Measurements from ENCODE around the gene DDX39B. TPM values are rescaled to one million over a fixed set of nuclear protein-coding genes. Genes with fewer than 3 reads are reported as not detected.
"Not testable (repeated sequence)": the region's sequence is repeated elsewhere in the genome, so short reads cannot be mapped to it uniquely, and the experiment has no call there.

Gene DDX39B
- total RNA-seq, 1 experiment from 2014 or later, result 467 TPM

DNA sequence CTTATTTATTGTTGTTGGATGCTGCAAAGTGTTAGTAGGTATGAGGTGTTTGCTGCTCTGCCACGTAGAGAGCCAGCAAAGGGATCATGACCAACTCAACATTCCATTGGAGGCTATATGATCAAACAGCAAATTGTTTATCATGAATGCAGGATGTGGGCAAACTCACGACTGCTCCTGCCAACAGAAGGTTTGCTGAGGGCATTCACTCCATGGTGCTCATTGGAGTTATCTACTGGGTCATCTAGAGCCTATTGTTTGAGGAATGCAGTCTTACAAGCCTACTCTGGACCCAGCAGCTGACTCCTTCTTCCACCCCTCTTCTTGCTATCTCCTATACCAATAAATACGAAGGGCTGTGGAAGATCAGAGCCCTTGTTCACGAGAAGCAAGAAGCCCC, 31.8 kb downstream of the DDX39B start:
- Histone ChIP-seq H3K4me3 (no peak overlapping the region), H3K4me1 (replicated peaks) (peaks cover 8% of the 10 kb centered on the region), H3K9me3 (replicated peaks) (no peaks in the 10 kb centered on the region), H3K27ac (no peak overlapping the region), H3K36me3 (peaks cover 48% of the 10 kb centered on the region), H3K27me3 (replicated peaks) (no peaks in the 10 kb centered on the region)
- no peak for DNase-seq (ENCODE audit: low read depth in 1 of 2, low spot score in 2 of 2)

DNA sequence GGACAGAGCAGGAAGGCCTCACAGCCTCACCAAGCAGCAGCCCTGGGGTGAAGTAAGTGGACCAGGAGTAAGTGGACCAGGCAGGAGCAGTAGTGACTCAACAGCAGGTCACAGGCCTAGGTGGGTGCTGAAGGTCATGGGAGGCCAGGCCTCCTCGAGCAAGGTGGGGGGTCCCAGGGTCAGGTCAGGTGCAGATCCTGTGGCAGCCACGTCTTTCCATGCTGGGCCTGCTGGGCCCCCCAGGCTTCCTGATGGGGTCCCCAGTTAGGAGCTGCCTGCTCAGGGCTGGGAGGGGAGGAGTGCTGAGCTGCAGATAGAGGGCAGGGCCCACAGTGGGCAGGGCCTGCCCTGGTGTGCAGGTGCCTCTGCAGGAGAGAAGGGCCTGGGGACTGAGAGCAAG, 32.8 kb downstream of the DDX39B start:
- not testable (repeated sequence) for H3K4me3 ChIP-seq; H3K27me3 ChIP-seq (replicated peaks); DNase-seq (ENCODE audit: low read depth in 1 of 2, low spot score in 2 of 2); H3K9me3 ChIP-seq (replicated peaks); H3K4me1 ChIP-seq (replicated peaks); H3K27ac ChIP-seq
- peaks cover 48% of the 10 kb centered on the region for H3K36me3 ChIP-seq

DNA sequence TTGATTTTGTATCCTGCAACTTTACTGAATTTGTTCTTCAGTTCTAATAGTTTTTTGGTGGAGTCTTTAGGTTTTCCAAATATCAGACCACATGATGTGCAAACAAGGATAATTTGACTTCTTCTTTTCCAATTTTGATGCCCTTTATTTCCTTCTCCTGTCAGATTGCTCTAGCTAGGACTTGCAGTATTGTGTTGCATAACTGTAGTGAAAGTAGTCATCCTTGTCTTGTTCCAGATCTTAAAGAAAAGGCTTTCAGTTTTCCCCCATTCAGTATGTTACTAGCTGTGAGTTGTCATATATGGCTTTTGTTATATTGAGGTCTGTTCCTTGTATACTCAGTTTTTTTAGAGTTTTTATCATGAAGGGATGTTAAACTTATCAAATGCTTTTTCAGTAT, 39.2 kb downstream of the DDX39B start:
- peaks cover 5% of the 10 kb centered on the region; the same call in 1 of the 2 replicates for H3K4me1 ChIP-seq (replicated peaks)
- no peaks in the 10 kb centered on the region for H3K27me3 ChIP-seq (replicated peaks)
- H3K27ac ChIP-seq, result no peak overlapping the region
- peaks cover 31% of the 10 kb centered on the region for H3K36me3 ChIP-seq
- H3K4me3 ChIP-seq, result no peak overlapping the region
- DNase-seq (ENCODE audit: low read depth in 1 of 2, low spot score in 2 of 2), result no peak
- H3K9me3 ChIP-seq (replicated peaks), result no peaks in the 10 kb centered on the region

DNA sequence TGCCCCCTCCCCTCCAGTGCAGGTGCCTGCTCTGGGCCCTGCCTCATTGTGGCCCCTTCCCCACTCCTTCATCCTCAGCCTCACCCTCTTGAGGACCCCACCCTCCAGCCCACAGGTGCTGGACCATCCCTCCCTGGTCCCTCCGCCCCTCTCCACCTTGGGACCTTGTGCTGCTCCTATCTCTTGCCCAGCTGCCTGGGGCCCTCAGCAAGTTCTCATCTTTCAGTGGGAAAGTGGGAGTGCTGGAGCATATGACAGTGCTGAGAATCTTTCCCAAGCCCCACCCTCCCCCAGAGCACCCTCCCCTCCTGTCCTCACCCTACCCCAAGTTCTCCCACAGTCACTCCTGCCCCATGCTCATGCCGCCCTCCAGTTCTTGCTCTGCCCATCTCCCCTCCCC, 42.2 kb downstream of the DDX39B start:
- H3K4me3 ChIP-seq; H3K27ac ChIP-seq; H3K9me3 ChIP-seq (replicated peaks); H3K27me3 ChIP-seq (replicated peaks); DNase-seq (ENCODE audit: low read depth in 1 of 2, low spot score in 2 of 2): not testable (repeated sequence)
- H3K36me3 ChIP-seq, result peaks cover 10% of the 10 kb centered on the region; the same call in 1 of the 2 replicates
- H3K4me1 ChIP-seq (replicated peaks), result peaks cover 22% of the 10 kb centered on the region

DNA sequence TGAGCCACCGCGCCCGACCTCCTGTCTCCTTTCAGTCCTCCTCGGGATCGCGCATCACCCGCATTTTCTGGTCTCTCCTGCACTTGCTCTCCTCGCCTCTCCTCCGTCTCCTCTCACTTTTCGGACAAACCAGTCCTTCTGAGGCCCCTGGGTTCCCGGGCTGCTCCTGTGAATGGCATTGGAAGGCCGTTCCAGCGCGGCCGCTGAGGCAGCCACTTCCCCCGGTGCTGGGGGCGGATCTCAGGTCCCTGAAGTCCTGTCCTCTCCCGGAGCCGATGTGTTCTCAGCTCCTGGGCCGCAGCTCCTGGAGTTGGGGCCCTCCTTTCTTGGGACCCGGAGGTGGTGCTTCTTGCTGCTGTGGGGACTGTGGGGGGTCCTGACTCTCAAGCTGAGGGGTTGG, 43.1 kb downstream of the DDX39B start:
- Histone ChIP-seq H3K27ac (no peak overlapping the region), H3K4me3 (no peak overlapping the region), H3K36me3 (peaks cover 10% of the 10 kb centered on the region; the same call in 1 of the 2 replicates), H3K9me3 (replicated peaks) (no peaks in the 10 kb centered on the region), H3K4me1 (replicated peaks) (peaks cover 22% of the 10 kb centered on the region), H3K27me3 (replicated peaks) (no peaks in the 10 kb centered on the region)
- DNase-seq (ENCODE audit: low read depth in 1 of 2, low spot score in 2 of 2), result no peak

- no peaks in the 10 kb centered on the region for H3K27me3 ChIP-seq (replicated peaks)
- H3K36me3 ChIP-seq, result peaks cover 10% of the 10 kb centered on the region; the same call in 1 of the 2 replicates
- peaks cover 22% of the 10 kb centered on the region for H3K4me1 ChIP-seq (replicated peaks)
- peak; percentile 73 to 74 for DNase-seq (ENCODE audit: low read depth in 1 of 2, low spot score in 2 of 2)
- no peak within 1 kb of the TSS for H3K27ac ChIP-seq
- H3K9me3 ChIP-seq (replicated peaks), result no peaks in the 10 kb centered on the region
- peak within 1 kb of the TSS; percentile 43 for H3K4me3 ChIP-seq
These were observed 44.0 kb downstream of the DDX39B start, which contains the start of gene MICB for GRCh38 chr6:31497531-31498476. Gene MICB, plus strand, starts transcription at chr6:31498145. Its CDS starts 49 bp downstream, at chr6:31498194.

GRCh38 chr6:31496826-31497225, 45.0 kb downstream of the DDX39B start:
- not testable (repeated sequence) for H3K36me3 ChIP-seq; H3K27ac ChIP-seq; H3K9me3 ChIP-seq (replicated peaks); H3K27me3 ChIP-seq (replicated peaks); DNase-seq (ENCODE audit: low read depth in 1 of 2, low spot score in 2 of 2); H3K4me3 ChIP-seq
- peaks cover 24% of the 10 kb centered on the region for H3K4me1 ChIP-seq (replicated peaks)

DNA sequence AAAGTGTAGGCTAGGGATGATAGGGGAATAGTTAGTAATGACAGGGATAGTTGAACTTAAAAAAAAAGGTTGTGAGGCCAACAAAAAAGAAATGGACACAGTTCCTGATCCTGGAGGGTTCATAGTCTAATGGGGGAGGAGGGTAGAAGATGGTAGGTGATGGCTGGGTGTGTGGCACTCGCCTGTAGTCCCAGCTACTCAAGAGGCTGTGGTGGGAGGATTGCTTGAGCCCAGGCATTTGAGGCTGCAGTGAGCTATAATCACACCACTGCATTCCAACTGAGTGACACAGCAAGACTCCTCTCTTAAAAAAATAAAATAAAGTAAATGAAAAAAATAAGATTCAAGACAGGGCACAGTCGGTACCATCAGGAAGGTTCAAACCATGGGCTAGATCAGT, 46.2 kb downstream of the DDX39B start:
- no peaks in the 10 kb centered on the region for H3K9me3 ChIP-seq (replicated peaks)
- peak overlapping the region; percentile 54 for H3K4me3 ChIP-seq
- peaks cover 26% of the 10 kb centered on the region for H3K4me1 ChIP-seq (replicated peaks)
- peak overlapping the region; percentile 87 for H3K27ac ChIP-seq
- H3K36me3 ChIP-seq, result peaks cover 3% of the 10 kb centered on the region; the same call in 1 of the 2 replicates
- DNase-seq (ENCODE audit: low read depth in 1 of 2, low spot score in 2 of 2), result peak; percentile 81 to 85
- H3K27me3 ChIP-seq (replicated peaks), result no peaks in the 10 kb centered on the region

DNA sequence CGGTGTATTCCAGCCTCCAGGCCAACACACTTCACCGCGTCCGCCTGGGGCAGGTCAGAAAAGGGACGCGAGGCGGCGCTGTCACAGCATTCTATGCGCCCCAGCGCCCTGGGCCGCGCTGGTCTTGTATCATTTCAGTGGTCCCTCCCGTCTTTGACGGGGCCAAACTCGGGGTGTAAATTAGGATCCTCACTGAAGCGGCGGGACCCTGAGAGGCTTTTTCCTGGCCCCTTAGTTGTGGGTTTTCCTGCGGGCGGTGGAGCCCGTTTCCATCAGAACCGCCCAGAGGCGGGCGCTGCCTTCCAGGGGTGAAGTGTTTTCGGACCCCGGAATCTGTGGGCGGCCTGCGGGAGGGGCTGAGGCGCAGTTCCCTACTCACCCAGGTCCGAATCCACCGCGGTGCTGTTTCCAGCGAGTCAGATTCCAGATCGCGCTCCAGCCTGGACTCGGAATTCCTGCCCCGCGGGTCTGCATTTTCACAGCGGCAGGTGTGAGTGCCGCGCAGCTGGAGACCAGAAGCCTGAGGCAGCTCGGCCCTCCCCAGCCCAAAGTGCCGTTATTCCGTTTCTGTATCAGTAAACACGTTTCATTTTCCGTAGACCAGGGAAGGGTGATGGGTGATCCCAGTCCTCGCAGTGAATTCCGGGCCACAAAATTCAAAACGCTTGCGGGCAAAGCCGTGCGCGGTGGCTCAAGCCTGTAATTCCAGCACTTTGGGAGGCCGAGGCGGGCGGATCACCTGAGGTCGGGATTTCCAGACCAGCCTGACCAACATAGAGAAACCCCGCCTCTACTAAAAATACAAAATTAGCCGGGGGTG, 47.7 kb downstream of the DDX39B start:
- peak overlapping the region; percentile 87 for H3K27ac ChIP-seq
- no peaks in the 10 kb centered on the region for H3K9me3 ChIP-seq (replicated peaks)
- peak overlapping the region; percentile 54 for H3K4me3 ChIP-seq
- no peaks in the 10 kb centered on the region for H3K27me3 ChIP-seq (replicated peaks)
- H3K4me1 ChIP-seq (replicated peaks), result peaks cover 26% of the 10 kb centered on the region
- DNase-seq (ENCODE audit: low read depth in 1 of 2, low spot score in 2 of 2), result peak; percentile 78 to 84
- H3K36me3 ChIP-seq, result peaks cover 3% of the 10 kb centered on the region; the same call in 1 of the 2 replicates

DNA sequence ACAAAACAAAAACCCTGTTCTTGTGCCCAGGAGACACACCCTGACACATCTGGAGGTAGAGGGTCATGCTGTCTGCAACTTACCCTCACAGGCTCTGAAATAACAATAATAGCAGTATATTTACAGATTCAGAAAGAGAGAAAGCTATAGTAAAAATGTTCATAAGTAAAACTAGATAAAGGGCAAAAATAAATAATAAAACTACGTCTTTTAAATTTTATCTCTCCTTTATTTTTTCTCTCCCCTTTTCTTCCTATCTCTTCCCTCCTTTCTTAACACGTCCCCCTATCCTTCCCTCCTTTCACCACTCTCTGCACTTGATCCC, 48.3 kb downstream of the DDX39B start:
- not testable (repeated sequence) for H3K27ac ChIP-seq; DNase-seq (ENCODE audit: low read depth in 1 of 2, low spot score in 2 of 2); H3K9me3 ChIP-seq (replicated peaks); H3K27me3 ChIP-seq (replicated peaks); H3K36me3 ChIP-seq
- Histone ChIP-seq H3K4me3 (peak overlapping the region; percentile 54), H3K4me1 (replicated peaks) (peaks cover 24% of the 10 kb centered on the region)

GRCh38 chr6:31490115-31490873, 51.5 kb downstream of the DDX39B start:
- peaks cover 7% of the 10 kb centered on the region for H3K4me1 ChIP-seq (replicated peaks)
- DNase-seq (ENCODE audit: low read depth in 1 of 2, low spot score in 2 of 2), result no peak
- no peak overlapping the region for H3K4me3 ChIP-seq
- H3K9me3 ChIP-seq (replicated peaks), result no peaks in the 10 kb centered on the region
- H3K27ac ChIP-seq, result no peak overlapping the region
- H3K27me3 ChIP-seq (replicated peaks), result no peaks in the 10 kb centered on the region
- no peaks in the 10 kb centered on the region for H3K36me3 ChIP-seq

GRCh38 chr6:31489086-31489485, 52.7 kb downstream of the DDX39B start:
- H3K27me3 ChIP-seq (replicated peaks), result no peaks in the 10 kb centered on the region
- H3K36me3 ChIP-seq, result no peaks in the 10 kb centered on the region
- H3K4me1 ChIP-seq (replicated peaks), result peaks cover 9% of the 10 kb centered on the region
- no peak for DNase-seq (ENCODE audit: low read depth in 1 of 2, low spot score in 2 of 2)
- no peak overlapping the region for H3K27ac ChIP-seq
- H3K4me3 ChIP-seq, result no peak overlapping the region
- no peaks in the 10 kb centered on the region for H3K9me3 ChIP-seq (replicated peaks)

DNA sequence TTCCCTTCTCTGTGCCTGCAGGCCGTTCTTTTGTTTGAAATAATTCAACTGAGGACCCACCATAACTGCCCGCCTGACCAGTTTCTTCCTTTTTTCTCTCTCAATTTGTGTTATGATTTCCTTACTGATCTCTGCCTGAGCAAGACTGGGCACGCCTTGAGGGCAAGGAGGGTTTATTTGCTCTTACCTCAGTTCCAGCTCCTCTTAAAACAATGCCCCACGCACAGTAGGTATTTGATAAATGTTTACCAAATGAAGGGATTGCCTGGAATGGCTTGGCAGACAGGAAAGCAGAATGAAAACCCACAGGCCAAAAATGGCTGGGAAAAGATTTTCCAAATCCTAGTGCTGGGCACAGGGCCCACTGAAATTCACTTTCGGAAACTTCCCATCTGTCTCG, 54.1 kb downstream of the DDX39B start:
- not testable (repeated sequence) for H3K4me1 ChIP-seq (replicated peaks); DNase-seq (ENCODE audit: low read depth in 1 of 2, low spot score in 2 of 2); H3K36me3 ChIP-seq; H3K27ac ChIP-seq; H3K4me3 ChIP-seq; H3K27me3 ChIP-seq (replicated peaks); H3K9me3 ChIP-seq (replicated peaks)
